Upper lobe of right lung (tissue), 1 donor: ENCODE measurements around the gene MMP21. TPM values are rescaled to one million over a fixed set of nuclear protein-coding genes. Genes with fewer than 3 reads are reported as not detected.

Experiments used
- ATAC-seq: fragments of 200-7000 bp; cut with Tn5 transposase; one replicate; pipeline ENCODE4 v1.9.1; 2020; ENCODE audit warnings: mild to moderate bottlenecking, moderate library complexity
- DNase-seq: peaks from one replicate; pipeline ENCODE4 v3.0.0-alpha.2; 2020
- H3K27ac ChIP-seq: fragments of 200-600 bp; one replicate; pipeline ENCODE4 v1.8.0; 2022
- H3K27me3 ChIP-seq: fragments of 200-600 bp; one replicate; pipeline ENCODE4 v1.8.0; 2022; ENCODE audit warnings: mild to moderate bottlenecking
- H3K36me3 ChIP-seq: fragments of 200-600 bp; one replicate; pipeline ENCODE4 v1.8.0; 2022
- H3K4me1 ChIP-seq: fragments of 200-600 bp; one replicate; pipeline ENCODE4 v1.8.0; 2022
- H3K4me3 ChIP-seq: fragments of 200-600 bp; one replicate; pipeline ENCODE4 v1.8.0; 2022; ENCODE audit warnings: mild to moderate bottlenecking
- H3K9me3 ChIP-seq: fragments of 200-600 bp; one replicate; pipeline ENCODE4 v1.8.0; 2022
- intact Hi-C: fragments of 100-400 bp; cut with DNase I; formaldehyde crosslinking; loops from one replicate; pipeline ENCODE4 v1.11.0; 2022
- total RNA-seq: library from RNA; stranded (reverse); fragmentation: NEBNext Ultra II Directional; extraction: Animal tissue kit (Norgen Biotek cat#: 25700); gene quantifications from one replicate; pipeline ENCODE4 v1.2.1, GENCODE V29; 2021
- TF ChIP-seq, protein P1 (sequence below): fragments of 200-600 bp; IDR thresholded peaks from one replicate; pipeline ENCODE4 v1.8.0; 2022; ENCODE audit warnings: antibody characterized with exemption
- donor health status: DM: no; HTN: yes; CAD: no; lungs with severe emphysema.

The MMP21 gene
- total RNA-seq, 1 donor from 2014 or later = not detected

GRCh38 chr10:125817337-125817946 lies 41.8 kb upstream of the MMP21 start:
- ATAC-seq (no peak), DNase-seq (no peak)
- peaks cover 31% of the 10 kb centered on the region for H3K36me3 ChIP-seq
- H3K4me1 ChIP-seq = peaks cover 6% of the 10 kb centered on the region
- TF ChIP-seq, protein P1, sequence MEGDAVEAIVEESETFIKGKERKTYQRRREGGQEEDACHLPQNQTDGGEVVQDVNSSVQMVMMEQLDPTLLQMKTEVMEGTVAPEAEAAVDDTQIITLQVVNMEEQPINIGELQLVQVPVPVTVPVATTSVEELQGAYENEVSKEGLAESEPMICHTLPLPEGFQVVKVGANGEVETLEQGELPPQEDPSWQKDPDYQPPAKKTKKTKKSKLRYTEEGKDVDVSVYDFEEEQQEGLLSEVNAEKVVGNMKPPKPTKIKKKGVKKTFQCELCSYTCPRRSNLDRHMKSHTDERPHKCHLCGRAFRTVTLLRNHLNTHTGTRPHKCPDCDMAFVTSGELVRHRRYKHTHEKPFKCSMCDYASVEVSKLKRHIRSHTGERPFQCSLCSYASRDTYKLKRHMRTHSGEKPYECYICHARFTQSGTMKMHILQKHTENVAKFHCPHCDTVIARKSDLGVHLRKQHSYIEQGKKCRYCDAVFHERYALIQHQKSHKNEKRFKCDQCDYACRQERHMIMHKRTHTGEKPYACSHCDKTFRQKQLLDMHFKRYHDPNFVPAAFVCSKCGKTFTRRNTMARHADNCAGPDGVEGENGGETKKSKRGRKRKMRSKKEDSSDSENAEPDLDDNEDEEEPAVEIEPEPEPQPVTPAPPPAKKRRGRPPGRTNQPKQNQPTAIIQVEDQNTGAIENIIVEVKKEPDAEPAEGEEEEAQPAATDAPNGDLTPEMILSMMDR = no peak
- intact Hi-C loops = no loop called here
- no peak overlapping the region for H3K27ac ChIP-seq
- no peaks in the 10 kb centered on the region for H3K9me3 ChIP-seq
- no peak overlapping the region for H3K4me3 ChIP-seq
- H3K27me3 ChIP-seq = no peaks in the 10 kb centered on the region

GRCh38 chr10:125816548-125816947 lies 40.9 kb upstream of the MMP21 start:
- intact Hi-C loops = no loop called here

GRCh38 chr10:125815764-125816163 lies 40.1 kb upstream of the MMP21 start:
- DNase-seq = no peak
- Histone ChIP-seq H3K9me3 (no peaks in the 10 kb centered on the region), H3K4me3 (no peak overlapping the region), H3K4me1 (no peaks in the 10 kb centered on the region), H3K27ac (no peak overlapping the region), H3K36me3 (peaks cover 35% of the 10 kb centered on the region), H3K27me3 (no peaks in the 10 kb centered on the region)
- intact Hi-C loops = no loop called here
- TF ChIP-seq, protein P1 = no peak
- ATAC-seq = no peak

More at GRCh38 chr10:125816548-125816947, 40.9 kb upstream of the MMP21 start:
- Histone ChIP-seq H3K27me3 (no peaks in the 10 kb centered on the region), H3K36me3 (peaks cover 31% of the 10 kb centered on the region), H3K9me3 (no peaks in the 10 kb centered on the region), H3K4me1 (no peaks in the 10 kb centered on the region), H3K4me3 (no peak overlapping the region), H3K27ac (no peak overlapping the region)
- TF ChIP-seq, protein P1 = no peak
- no peak for ATAC-seq
- no peak for DNase-seq

GRCh38 chr10:125812128-125812750 lies 36.6 kb upstream of the MMP21 start:
- ATAC-seq (no peak), DNase-seq (no peak)
- Histone ChIP-seq H3K9me3 (no peaks in the 10 kb centered on the region), H3K36me3 (peaks cover 65% of the 10 kb centered on the region), H3K27ac (no peak overlapping the region), H3K4me1 (no peaks in the 10 kb centered on the region), H3K4me3 (no peak overlapping the region), H3K27me3 (no peaks in the 10 kb centered on the region)
- intact Hi-C loops = no loop called here
- TF ChIP-seq, protein P1 = no peak

- DNase-seq = no peak
Observed at GRCh38 chr10:125811251-125811650, 35.6 kb upstream of the MMP21 start.

More at GRCh38 chr10:125811251-125811650, 35.6 kb upstream of the MMP21 start:
- no peak overlapping the region for H3K27ac ChIP-seq
- H3K36me3 ChIP-seq = peaks cover 75% of the 10 kb centered on the region
- ATAC-seq = no peak
- TF ChIP-seq, protein P1 = no peak
- intact Hi-C loops = no loop called here
- no peaks in the 10 kb centered on the region for H3K27me3 ChIP-seq
- no peaks in the 10 kb centered on the region for H3K4me1 ChIP-seq
- no peaks in the 10 kb centered on the region for H3K9me3 ChIP-seq
- H3K4me3 ChIP-seq = no peak overlapping the region
